ENCODE results near the gene IFNGR1. TPM values are rescaled to one million over a fixed set of nuclear protein-coding genes. Genes with fewer than 3 reads are reported as not detected.

The IFNGR1 gene
- total RNA-seq = 100 to 1,000 TPM in 2 of 4 donors, 10 to 100 TPM in 2; 53.5 to 122 (median 94.9) TPM

- Histone ChIP-seq H3K4me3 (peak within 1 kb of the TSS; percentile 83 to 84), H3K27ac (peak within 1 kb of the TSS; percentile 94 to 97), H3K9me3 (no peaks in the 10 kb centered on the region), H3K36me3 (no peaks in the 10 kb centered on the region), H3K4me1 (no peaks in the 10 kb centered on the region), H3K27me3 (no peaks in the 10 kb centered on the region)
- intact Hi-C loops (cut with DNase I; ENCODE audit: low total_unique reads) = no loop called here
- TF ChIP-seq POLR2A (IDR thresholded peaks at IDR 0.05) (peak; percentile 95 to 98), CTCF (IDR thresholded peaks at IDR 0.05) (peak in 1 of 4 experiments; percentile 8)
- DNase-seq = peak; percentile 95 to 98
These were observed at the start of gene IFNGR1 for GRCh38 chr6:137218917-137219663. Gene IFNGR1 (minus strand): TSS chr6:137219385. CDS start chr6:137219327, 58 bp downstream.

- no peaks in the 10 kb centered on the region for H3K9me3 ChIP-seq
- no peak for DNase-seq
- no peak overlapping the region for H3K27ac ChIP-seq
- TF ChIP-seq CTCF (IDR thresholded peaks at IDR 0.05) = no peak
- no peak for TF ChIP-seq POLR2A (IDR thresholded peaks at IDR 0.05)
- no peaks in the 10 kb centered on the region for H3K36me3 ChIP-seq
- no peaks in the 10 kb centered on the region for H3K27me3 ChIP-seq
- no peaks in the 10 kb centered on the region for H3K4me1 ChIP-seq
- intact Hi-C loops (cut with DNase I; ENCODE audit: low total_unique reads) = no loop called here
- no peak overlapping the region for H3K4me3 ChIP-seq
These were observed 49.7 kb upstream of the IFNGR1 start for GRCh38 chr6:137268911-137269310.

GRCh38 chr6:137266309-137266586, 47.1 kb upstream of the IFNGR1 start:
- H3K9me3 ChIP-seq = no peaks in the 10 kb centered on the region
- H3K27me3 ChIP-seq = no peaks in the 10 kb centered on the region
- no peak overlapping the region for H3K27ac ChIP-seq
- intact Hi-C loops (cut with DNase I; ENCODE audit: low total_unique reads) = no loop called here
- TF ChIP-seq POLR2A (IDR thresholded peaks at IDR 0.05) = no peak
- no peak for TF ChIP-seq CTCF (IDR thresholded peaks at IDR 0.05)
- DNase-seq = no peak
- no peaks in the 10 kb centered on the region for H3K4me1 ChIP-seq
- H3K36me3 ChIP-seq = no peaks in the 10 kb centered on the region
- no peak overlapping the region for H3K4me3 ChIP-seq

GRCh38 chr6:137265561-137266308, 46.5 kb upstream of the IFNGR1 start:
- TF ChIP-seq CTCF (IDR thresholded peaks at IDR 0.05) = no peak
- TF ChIP-seq POLR2A (IDR thresholded peaks at IDR 0.05) = no peak
- no peak for DNase-seq
- H3K9me3 ChIP-seq = no peaks in the 10 kb centered on the region
- no peaks in the 10 kb centered on the region for H3K27me3 ChIP-seq
- no peaks in the 10 kb centered on the region for H3K36me3 ChIP-seq
- H3K4me1 ChIP-seq = no peaks in the 10 kb centered on the region
- intact Hi-C loops (cut with DNase I; ENCODE audit: low total_unique reads) = no loop called here
- no peak overlapping the region for H3K27ac ChIP-seq
- H3K4me3 ChIP-seq = no peak overlapping the region

All from uterus (tissue), 4 donors.